AG04450 (cell line): ENCODE results near the gene RGS18. TPM values are rescaled to one million over a fixed set of nuclear protein-coding genes. Genes with fewer than 3 reads are reported as not detected.
"Not testable (repeated sequence)": the region's sequence is repeated elsewhere in the genome, so short reads cannot be mapped to it uniquely, and the experiment has no call there.

ENCODE experiments used
- CTCF ChIA-PET: fragments of 300-600, 350-600 bp; formaldehyde crosslinking; extraction: SDS; loops from one replicate; lab custom pipeline; 2022; ENCODE audit warnings: antibody characterized with exemption, inconsistent platforms; lab: Charles Lee
- POLR2A ChIA-PET: fragments of 350-600 bp; formaldehyde crosslinking; extraction: SDS; loops from one replicate; lab custom pipeline; 2021; ENCODE audit warnings: antibody characterized with exemption, inconsistent platforms; lab: Yijun Ruan, JAX
- DNase-seq: peaks from one replicate; pipeline ENCODE4 v3.0.0-alpha.2; 2011; ENCODE audit warnings: low read depth, low spot score
- H3K27ac ChIP-seq: one replicate; pipeline ENCODE4 v1.5.1; 2012; ENCODE audit warnings: low read depth, low read length, control low read depth
- H3K27me3 ChIP-seq: one replicate; pipeline ENCODE4 v1.6.0; 2012; ENCODE audit warnings: low read length; ENCODE audit not compliant: control insufficient read depth, insufficient read depth
- H3K4me3 ChIP-seq: 2 replicates; pipeline ENCODE4 v1.5.1; 2011; ENCODE audit warnings: mild to moderate bottlenecking, low read depth, low read length, control low read depth
- H3K9me3 ChIP-seq: 2 replicates; pipeline ENCODE4 v1.5.1; 2012; ENCODE audit warnings: low read length; ENCODE audit not compliant: control insufficient read depth, insufficient read depth
- polyA plus RNA-seq: library from polyadenylated mRNA; depleted of rRNA; stranded (reverse); fragments of >200 nt; gene quantifications from 2 replicates; pipeline ENCODE4 v1.2.3, GENCODE V29; 2011
- TF ChIP-seq, protein P1 (sequence below): IDR thresholded peaks from 2 replicates; pipeline ENCODE4 v1.5.1; 2011; ENCODE audit warnings: low read depth, low read length, control low read depth, inconsistent platforms

The RGS18 gene
- polyA plus RNA-seq, 1 experiment = 1.6 TPM

GRCh38 chr1:192224846-192225245 lies 66.6 kb downstream of the RGS18 start:
- TF ChIP-seq, protein P1, sequence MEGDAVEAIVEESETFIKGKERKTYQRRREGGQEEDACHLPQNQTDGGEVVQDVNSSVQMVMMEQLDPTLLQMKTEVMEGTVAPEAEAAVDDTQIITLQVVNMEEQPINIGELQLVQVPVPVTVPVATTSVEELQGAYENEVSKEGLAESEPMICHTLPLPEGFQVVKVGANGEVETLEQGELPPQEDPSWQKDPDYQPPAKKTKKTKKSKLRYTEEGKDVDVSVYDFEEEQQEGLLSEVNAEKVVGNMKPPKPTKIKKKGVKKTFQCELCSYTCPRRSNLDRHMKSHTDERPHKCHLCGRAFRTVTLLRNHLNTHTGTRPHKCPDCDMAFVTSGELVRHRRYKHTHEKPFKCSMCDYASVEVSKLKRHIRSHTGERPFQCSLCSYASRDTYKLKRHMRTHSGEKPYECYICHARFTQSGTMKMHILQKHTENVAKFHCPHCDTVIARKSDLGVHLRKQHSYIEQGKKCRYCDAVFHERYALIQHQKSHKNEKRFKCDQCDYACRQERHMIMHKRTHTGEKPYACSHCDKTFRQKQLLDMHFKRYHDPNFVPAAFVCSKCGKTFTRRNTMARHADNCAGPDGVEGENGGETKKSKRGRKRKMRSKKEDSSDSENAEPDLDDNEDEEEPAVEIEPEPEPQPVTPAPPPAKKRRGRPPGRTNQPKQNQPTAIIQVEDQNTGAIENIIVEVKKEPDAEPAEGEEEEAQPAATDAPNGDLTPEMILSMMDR = no peak

GRCh38 chr1:192225266-192225665 lies 67.0 kb downstream of the RGS18 start:
- TF ChIP-seq, protein P1 = no peak
- no peak overlapping the region for H3K27ac ChIP-seq
- ChIA-PET POLR2A (no interaction called here), CTCF (no interaction called here)
- no peak overlapping the region for H3K4me3 ChIP-seq
- DNase-seq = no peak
- H3K27me3 ChIP-seq = no peaks in the 10 kb centered on the region
- no peaks in the 10 kb centered on the region for H3K9me3 ChIP-seq

More at GRCh38 chr1:192224846-192225245, 66.6 kb downstream of the RGS18 start:
- H3K27me3 ChIP-seq = no peaks in the 10 kb centered on the region
- no peak for DNase-seq
- no peak overlapping the region for H3K4me3 ChIP-seq
- H3K27ac ChIP-seq = no peak overlapping the region
- ChIA-PET POLR2A (no interaction called here), CTCF (no interaction called here)
- no peaks in the 10 kb centered on the region for H3K9me3 ChIP-seq

- TF ChIP-seq, protein P1 = no peak
- POLR2A ChIA-PET = no interaction called here
- no peak overlapping the region for H3K4me3 ChIP-seq
- H3K27me3 ChIP-seq = no peaks in the 10 kb centered on the region
- CTCF ChIA-PET = no interaction called here
- H3K9me3 ChIP-seq = no peaks in the 10 kb centered on the region
- DNase-seq = peak; percentile 23
- H3K27ac ChIP-seq = no peak overlapping the region
Measured at GRCh38 chr1:192225703-192226102, 67.4 kb downstream of the RGS18 start.

GRCh38 chr1:192227330-192227729 lies 69.1 kb downstream of the RGS18 start:
- H3K27me3 ChIP-seq = no peaks in the 10 kb centered on the region
- no peak overlapping the region for H3K4me3 ChIP-seq
- no peaks in the 10 kb centered on the region for H3K9me3 ChIP-seq
- H3K27ac ChIP-seq = no peak overlapping the region
- ChIA-PET CTCF (no interaction called here), POLR2A (no interaction called here)
- no peak for DNase-seq
- TF ChIP-seq, protein P1 = no peak

GRCh38 chr1:192227980-192228379 lies 69.7 kb downstream of the RGS18 start:
- H3K9me3 ChIP-seq, H3K27ac ChIP-seq, POLR2A ChIA-PET, H3K27me3 ChIP-seq, DNase-seq, H3K4me3 ChIP-seq, CTCF ChIA-PET: not testable (repeated sequence)
